Type B pancreatic cell (in vitro differentiated cells): Measurements from ENCODE around the gene DPY19L1. TPM values are rescaled to one million over a fixed set of nuclear protein-coding genes. Genes with fewer than 3 reads are reported as not detected.
A peak's percentile ranks its signal among the peaks of the same experiment; 100 is the strongest.

Experiments used
- DNase-seq: peaks from one replicate; pipeline ENCODE4 v3.0.0; 2021; ENCODE audit warnings: mixed read lengths; ENCODE audit not compliant: unreplicated experiment; ENCODE audit errors: extremely low spot score
- H3K27ac Mint-ChIP-seq: 2 replicates; pipeline ENCODE4 v1.8.0; 2021; ENCODE audit warnings: mild to moderate bottlenecking, mixed read lengths
- H3K27me3 Mint-ChIP-seq: 2 replicates; pipeline ENCODE4 v1.8.0; 2021; ENCODE audit warnings: mixed read lengths
- H3K36me3 Mint-ChIP-seq: 2 replicates; pipeline ENCODE4 v1.8.0; 2021; ENCODE audit warnings: mixed read lengths
- H3K4me1 Mint-ChIP-seq: one replicate; pipeline ENCODE4 v1.8.0; 2021; ENCODE audit warnings: mixed read lengths; ENCODE audit not compliant: unreplicated experiment
- H3K4me3 Mint-ChIP-seq: 2 replicates; pipeline ENCODE4 v1.8.0; 2021; ENCODE audit warnings: mild to moderate bottlenecking, mixed read lengths
- H3K9me3 Mint-ChIP-seq: 2 replicates; pipeline ENCODE4 v1.8.0; 2021; ENCODE audit warnings: mixed read lengths
- total RNA-seq: library from RNA; stranded (reverse); gene quantifications from 2 replicates; pipeline ENCODE4 v1.2.1, GENCODE V29; 2021; ENCODE audit warnings: low replicate concordance
- TF ChIP-seq, protein P1 (sequence below): fragments of 200-600 bp; sonication (generic); conservative IDR thresholded peaks from 2 replicates; pipeline ENCODE4 v1.5.0; 2021; ENCODE audit warnings: antibody characterized with exemption, mild to moderate bottlenecking

The DPY19L1 gene
- total RNA-seq, 1 donor from 2014 or later: 33.4 TPM

DNA sequence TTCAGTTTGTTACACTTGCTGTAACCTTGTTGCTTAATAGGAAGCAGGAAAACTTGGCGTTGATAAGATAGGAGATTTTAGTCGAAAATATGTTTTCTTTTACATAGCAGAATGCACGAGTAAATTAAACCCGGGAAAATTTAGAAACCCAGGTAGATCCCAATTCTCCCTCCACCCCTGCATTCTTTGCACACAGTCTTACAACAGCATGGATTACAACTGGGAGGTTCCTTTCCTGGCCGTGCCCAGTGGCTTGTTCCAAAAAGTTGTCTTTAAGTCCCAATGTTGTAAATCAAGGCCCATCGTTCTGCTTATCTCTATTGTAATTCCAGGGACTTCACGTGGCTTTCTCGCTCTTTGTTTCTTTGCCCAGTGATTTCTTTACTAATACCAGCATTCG lies 1.1 kb upstream of the DPY19L1 start:
- Mint-ChIP-seq H3K4me1 (peaks cover 20% of the 10 kb centered on the region), H3K4me3 (peak overlapping the region; percentile 94), H3K9me3 (no peaks in the 10 kb centered on the region), H3K36me3 (no peaks in the 10 kb centered on the region), H3K27me3 (peaks cover 18% of the 10 kb centered on the region), H3K27ac (peak overlapping the region; percentile 79)
- TF ChIP-seq, protein P1, sequence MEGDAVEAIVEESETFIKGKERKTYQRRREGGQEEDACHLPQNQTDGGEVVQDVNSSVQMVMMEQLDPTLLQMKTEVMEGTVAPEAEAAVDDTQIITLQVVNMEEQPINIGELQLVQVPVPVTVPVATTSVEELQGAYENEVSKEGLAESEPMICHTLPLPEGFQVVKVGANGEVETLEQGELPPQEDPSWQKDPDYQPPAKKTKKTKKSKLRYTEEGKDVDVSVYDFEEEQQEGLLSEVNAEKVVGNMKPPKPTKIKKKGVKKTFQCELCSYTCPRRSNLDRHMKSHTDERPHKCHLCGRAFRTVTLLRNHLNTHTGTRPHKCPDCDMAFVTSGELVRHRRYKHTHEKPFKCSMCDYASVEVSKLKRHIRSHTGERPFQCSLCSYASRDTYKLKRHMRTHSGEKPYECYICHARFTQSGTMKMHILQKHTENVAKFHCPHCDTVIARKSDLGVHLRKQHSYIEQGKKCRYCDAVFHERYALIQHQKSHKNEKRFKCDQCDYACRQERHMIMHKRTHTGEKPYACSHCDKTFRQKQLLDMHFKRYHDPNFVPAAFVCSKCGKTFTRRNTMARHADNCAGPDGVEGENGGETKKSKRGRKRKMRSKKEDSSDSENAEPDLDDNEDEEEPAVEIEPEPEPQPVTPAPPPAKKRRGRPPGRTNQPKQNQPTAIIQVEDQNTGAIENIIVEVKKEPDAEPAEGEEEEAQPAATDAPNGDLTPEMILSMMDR: no peak
- no peak for DNase-seq

DNA sequence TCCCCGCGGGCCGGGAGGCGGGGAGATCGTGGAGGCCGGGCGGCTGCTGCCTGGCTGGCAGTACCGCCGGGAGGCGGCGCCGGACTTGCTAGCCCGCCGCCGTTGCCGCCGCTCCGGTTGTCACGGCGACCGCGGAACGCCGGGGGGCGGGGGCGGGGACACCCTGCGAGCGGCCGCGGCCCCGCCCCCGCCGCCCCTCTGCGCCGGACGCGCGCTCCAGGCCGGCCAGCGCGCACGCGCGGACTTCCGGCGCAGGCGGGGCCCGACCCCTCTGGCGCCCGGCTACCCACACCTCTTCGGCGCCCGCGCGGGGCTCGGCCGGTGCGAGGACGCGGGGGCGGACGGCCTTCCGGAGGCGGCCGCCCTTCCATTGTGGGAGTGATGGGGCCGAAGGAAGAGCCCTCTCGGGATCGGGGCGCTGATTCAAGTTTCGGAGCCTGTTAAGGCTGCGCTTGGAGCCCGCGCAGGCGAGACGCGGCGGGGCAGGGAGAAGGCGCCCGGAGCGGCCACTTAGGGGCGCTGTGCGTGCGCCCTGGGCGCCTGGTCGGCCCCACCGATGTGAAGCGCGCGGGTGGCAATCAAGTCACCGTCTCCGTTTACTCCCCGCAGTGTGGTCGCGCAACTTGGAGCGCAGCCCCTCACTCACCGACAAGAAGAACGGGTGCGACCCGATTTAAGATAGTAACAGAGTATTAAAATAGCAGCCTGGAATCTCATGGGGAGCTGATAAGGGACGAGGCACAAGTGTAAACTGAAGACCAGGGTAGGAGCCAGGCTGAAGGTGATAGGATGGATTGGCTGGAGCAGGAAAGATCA lies 449 bp upstream of the DPY19L1 start:
- H3K9me3 Mint-ChIP-seq: no peaks in the 10 kb centered on the region
- DNase-seq: peak; percentile 97
- H3K27me3 Mint-ChIP-seq: peaks cover 12% of the 10 kb centered on the region
- peaks cover 22% of the 10 kb centered on the region for H3K4me1 Mint-ChIP-seq
- peak overlapping the region; percentile 94 for H3K4me3 Mint-ChIP-seq
- peak overlapping the region; percentile 79 for H3K27ac Mint-ChIP-seq
- TF ChIP-seq, protein P1: peak; percentile 85
- no peaks in the 10 kb centered on the region for H3K36me3 Mint-ChIP-seq

DNA sequence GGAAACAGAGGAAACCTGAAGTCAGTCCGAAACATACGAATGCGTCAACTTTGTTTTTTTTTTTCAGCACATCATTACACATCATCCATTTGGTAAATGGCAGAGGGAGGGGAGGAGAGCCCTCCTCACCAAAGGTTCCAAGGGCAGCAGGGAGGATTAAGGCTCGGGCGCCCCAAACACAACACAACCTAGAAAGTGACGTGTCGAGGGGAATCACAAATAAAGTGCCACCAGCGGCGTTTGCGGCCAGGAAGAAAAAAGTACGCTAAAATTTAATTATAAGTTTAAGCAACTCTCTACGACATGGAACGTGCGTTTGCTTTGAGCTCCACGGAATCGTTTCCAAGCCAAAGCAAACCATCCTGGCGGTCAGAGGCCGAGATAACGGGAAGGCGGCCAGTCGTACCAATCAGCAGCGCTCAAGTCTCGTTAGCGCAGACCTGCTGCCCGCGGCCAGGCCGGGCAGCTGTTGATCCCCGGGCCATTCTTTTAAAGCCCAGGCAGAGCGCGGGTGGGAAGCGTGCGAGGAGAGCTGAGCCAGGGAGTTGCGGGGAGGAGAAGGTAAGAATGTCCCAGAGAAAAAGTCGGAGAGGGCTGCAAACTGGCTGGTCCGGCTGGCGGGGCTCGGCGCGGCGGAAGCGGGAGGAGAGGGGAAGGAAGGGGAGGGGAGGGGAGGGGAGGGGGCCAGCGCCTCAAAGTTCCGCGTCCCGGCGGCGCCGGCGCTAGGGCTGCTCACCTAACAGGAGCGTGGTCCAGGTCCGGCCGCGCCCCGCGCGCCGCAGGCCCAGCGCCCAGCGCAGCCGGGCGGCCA lies 719 bp downstream of the DPY19L1 start:
- peak overlapping the region; percentile 98 for H3K4me3 Mint-ChIP-seq
- no peaks in the 10 kb centered on the region for H3K9me3 Mint-ChIP-seq
- peaks cover 28% of the 10 kb centered on the region for H3K4me1 Mint-ChIP-seq
- TF ChIP-seq, protein P1: no peak
- no peaks in the 10 kb centered on the region for H3K36me3 Mint-ChIP-seq
- DNase-seq: peak; percentile 73
- H3K27me3 Mint-ChIP-seq: peaks cover 6% of the 10 kb centered on the region
- peak overlapping the region; percentile 90 for H3K27ac Mint-ChIP-seq

DNA sequence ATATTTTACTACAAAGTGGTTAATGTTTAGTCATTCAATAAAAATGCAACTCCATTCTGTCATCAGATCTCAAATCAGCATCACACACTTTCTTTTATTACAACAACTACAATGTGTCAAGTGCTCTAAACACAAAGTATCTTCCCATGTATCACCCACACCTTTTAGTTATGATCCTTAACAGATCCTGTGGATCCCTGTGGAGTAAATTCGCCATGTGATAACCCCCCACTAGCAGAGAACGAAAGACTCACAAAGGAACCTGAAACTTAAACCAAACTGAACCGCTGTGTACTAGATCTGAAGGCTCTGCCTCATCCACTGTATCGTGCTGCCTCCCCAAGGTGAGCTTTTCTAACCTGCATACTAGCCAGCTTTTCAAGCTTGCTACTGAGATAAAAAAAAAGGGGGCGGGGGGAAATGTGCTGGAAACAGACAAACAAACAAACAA lies 1.7 kb downstream of the DPY19L1 start:
- DNase-seq: no peak
- H3K4me3 Mint-ChIP-seq: peak overlapping the region; percentile 98
- H3K36me3 Mint-ChIP-seq: no peaks in the 10 kb centered on the region
- peaks cover 28% of the 10 kb centered on the region for H3K4me1 Mint-ChIP-seq
- peaks cover under 1% of the 10 kb centered on the region for H3K27me3 Mint-ChIP-seq
- TF ChIP-seq, protein P1: no peak
- H3K27ac Mint-ChIP-seq: peak overlapping the region; percentile 2
- no peaks in the 10 kb centered on the region for H3K9me3 Mint-ChIP-seq

DNA sequence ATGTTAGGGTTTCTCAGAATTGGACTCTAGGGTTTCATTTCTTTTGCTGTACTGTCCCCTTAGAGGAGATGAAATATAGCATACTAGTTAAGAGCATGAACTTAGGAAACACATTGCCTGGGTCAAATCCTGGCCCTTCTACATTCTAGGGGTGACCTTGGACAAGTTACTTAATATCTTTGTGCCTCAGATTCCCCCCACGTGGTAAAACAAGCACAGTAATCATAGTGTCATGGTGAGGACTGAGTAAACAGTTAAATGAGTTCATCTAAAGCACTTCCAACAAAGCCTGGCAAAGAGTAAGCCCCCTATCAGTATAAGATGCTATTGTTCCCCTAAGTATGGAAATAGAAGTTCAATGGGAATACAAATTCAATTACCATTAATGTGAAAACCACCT lies 5.1 kb downstream of the DPY19L1 start:
- peaks cover 20% of the 10 kb centered on the region for H3K4me1 Mint-ChIP-seq
- H3K9me3 Mint-ChIP-seq: no peaks in the 10 kb centered on the region
- no peak for DNase-seq
- no peaks in the 10 kb centered on the region for H3K36me3 Mint-ChIP-seq
- H3K4me3 Mint-ChIP-seq: no peak overlapping the region
- H3K27ac Mint-ChIP-seq: no peak overlapping the region
- TF ChIP-seq, protein P1: no peak
- H3K27me3 Mint-ChIP-seq: no peaks in the 10 kb centered on the region
